ENCODE results near the gene MCC. TPM values are rescaled to one million over a fixed set of nuclear protein-coding genes. Genes with fewer than 3 reads are reported as not detected.

The MCC gene
- total RNA-seq, 1 experiment from 2014 or later = 7.1 TPM

- Histone ChIP-seq H3K9me2 (replicated peaks; ENCODE audit: low read length) (no peaks in the 10 kb centered on the region), H3K9ac (ENCODE audit: low read length) (no peak overlapping the region), H3K36me3 (ENCODE audit: low read depth, low read length) (no peaks in the 10 kb centered on the region), H3F3A (ENCODE audit: low read length, unreplicated experiment) (no peaks in the 10 kb centered on the region), H3K27ac (ENCODE audit: low read length) (no peak overlapping the region), H2AFZ (ENCODE audit: low read length) (no peak overlapping the region), H3K9me3 (ENCODE audit: low read length) (no peaks in the 10 kb centered on the region), H3K79me2 (ENCODE audit: low read length) (no peaks in the 10 kb centered on the region), H3K4me1 (ENCODE audit: insufficient read depth, low read length) (no peaks in the 10 kb centered on the region), H3K4me3 (ENCODE audit: low read length) (no peak overlapping the region), H3K27me3 (ENCODE audit: low read length) (no peaks in the 10 kb centered on the region), H3K4me2 (ENCODE audit: low read length) (no peak overlapping the region), H4K20me1 (ENCODE audit: low read length) (no peaks in the 10 kb centered on the region)
- no TSS peak for BruUV-seq (replicated peaks)
- TF ChIP-seq EZH2phosphoT487 (IDR thresholded peaks at IDR 0.05; ENCODE audit: borderline replicate concordance, low read length) = no peak
- TF ChIP-seq, protein P1, sequence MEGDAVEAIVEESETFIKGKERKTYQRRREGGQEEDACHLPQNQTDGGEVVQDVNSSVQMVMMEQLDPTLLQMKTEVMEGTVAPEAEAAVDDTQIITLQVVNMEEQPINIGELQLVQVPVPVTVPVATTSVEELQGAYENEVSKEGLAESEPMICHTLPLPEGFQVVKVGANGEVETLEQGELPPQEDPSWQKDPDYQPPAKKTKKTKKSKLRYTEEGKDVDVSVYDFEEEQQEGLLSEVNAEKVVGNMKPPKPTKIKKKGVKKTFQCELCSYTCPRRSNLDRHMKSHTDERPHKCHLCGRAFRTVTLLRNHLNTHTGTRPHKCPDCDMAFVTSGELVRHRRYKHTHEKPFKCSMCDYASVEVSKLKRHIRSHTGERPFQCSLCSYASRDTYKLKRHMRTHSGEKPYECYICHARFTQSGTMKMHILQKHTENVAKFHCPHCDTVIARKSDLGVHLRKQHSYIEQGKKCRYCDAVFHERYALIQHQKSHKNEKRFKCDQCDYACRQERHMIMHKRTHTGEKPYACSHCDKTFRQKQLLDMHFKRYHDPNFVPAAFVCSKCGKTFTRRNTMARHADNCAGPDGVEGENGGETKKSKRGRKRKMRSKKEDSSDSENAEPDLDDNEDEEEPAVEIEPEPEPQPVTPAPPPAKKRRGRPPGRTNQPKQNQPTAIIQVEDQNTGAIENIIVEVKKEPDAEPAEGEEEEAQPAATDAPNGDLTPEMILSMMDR (conservative IDR thresholded peaks at IDR 0.05; ENCODE audit: low read depth, low read length) = no peak
- no peak for TF ChIP-seq EZH2 (IDR thresholded peaks at IDR 0.05; ENCODE audit: low read length, unreplicated experiment)
- POLR2A ChIA-PET (ENCODE audit: unreplicated experiment) = no interaction called here
- intact Hi-C loops (cut with micrococcal nuclease) = no loop called here
- ATAC-seq (no peak), DNase-seq (no peak)
- CTCF ChIA-PET = no interaction called here
Measured at GRCh38 chr5:113145757-113146387, 342.4 kb downstream of the MCC start.

DNA sequence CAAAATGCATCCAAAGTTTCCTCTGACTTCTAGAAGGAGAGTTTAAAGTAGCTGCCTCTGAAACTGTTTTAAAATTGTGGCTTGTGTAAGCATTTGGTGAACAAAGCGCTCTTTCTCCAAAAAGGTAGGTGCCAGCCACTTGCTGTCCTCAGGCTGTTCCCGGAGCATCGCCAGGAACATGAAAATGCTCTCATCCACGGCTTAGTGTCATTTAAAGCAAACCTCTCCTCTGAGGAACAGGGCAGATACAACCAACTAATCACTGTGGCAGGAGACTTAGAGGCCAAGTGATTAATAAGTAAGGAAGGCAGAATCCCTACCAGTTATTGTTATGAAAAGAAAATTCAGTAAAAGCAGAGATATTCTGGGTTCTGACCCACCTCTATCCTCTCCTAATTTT lies 346.1 kb downstream of the MCC start:
- TF ChIP-seq, protein P1 (conservative IDR thresholded peaks at IDR 0.05; ENCODE audit: low read depth, low read length) = no peak
- TF ChIP-seq EZH2phosphoT487 (IDR thresholded peaks at IDR 0.05; ENCODE audit: borderline replicate concordance, low read length) (no peak), EZH2 (IDR thresholded peaks at IDR 0.05; ENCODE audit: low read length, unreplicated experiment) (no peak)
- ATAC-seq = no peak
- H3K9me2 ChIP-seq (replicated peaks; ENCODE audit: low read length) = no peaks in the 10 kb centered on the region
- no peak overlapping the region for H2AFZ ChIP-seq (ENCODE audit: low read length)
- no peak for DNase-seq
- H3K9me3 ChIP-seq (ENCODE audit: low read length) = no peaks in the 10 kb centered on the region
- no peaks in the 10 kb centered on the region for H3K27me3 ChIP-seq (ENCODE audit: low read length)
- no peak overlapping the region for H3K4me3 ChIP-seq (ENCODE audit: low read length)
- ChIA-PET POLR2A (ENCODE audit: unreplicated experiment) (no interaction called here), CTCF (no interaction called here)
- H3K9ac ChIP-seq (ENCODE audit: low read length) = no peak overlapping the region
- intact Hi-C loops (cut with micrococcal nuclease) = no loop called here
- H3F3A ChIP-seq (ENCODE audit: low read length, unreplicated experiment) = no peaks in the 10 kb centered on the region
- no peaks in the 10 kb centered on the region for H4K20me1 ChIP-seq (ENCODE audit: low read length)
- H3K79me2 ChIP-seq (ENCODE audit: low read length) = no peaks in the 10 kb centered on the region
- no TSS peak for BruUV-seq (replicated peaks)
- H3K27ac ChIP-seq (ENCODE audit: low read length) = no peak overlapping the region
- H3K36me3 ChIP-seq (ENCODE audit: low read depth, low read length) = no peaks in the 10 kb centered on the region
- no peak overlapping the region for H3K4me2 ChIP-seq (ENCODE audit: low read length)
- H3K4me1 ChIP-seq (ENCODE audit: insufficient read depth, low read length) = no peaks in the 10 kb centered on the region

GRCh38 chr5:113140837-113141671 lies 347.2 kb downstream of the MCC start:
- no peak overlapping the region for H3K27ac ChIP-seq (ENCODE audit: low read length)
- ChIA-PET POLR2A (ENCODE audit: unreplicated experiment) (no interaction called here), CTCF (no interaction called here)
- no peak overlapping the region for H3K9ac ChIP-seq (ENCODE audit: low read length)
- H2AFZ ChIP-seq (ENCODE audit: low read length) = no peak overlapping the region
- H3K79me2 ChIP-seq (ENCODE audit: low read length) = no peaks in the 10 kb centered on the region
- H3F3A ChIP-seq (ENCODE audit: low read length, unreplicated experiment) = no peaks in the 10 kb centered on the region
- intact Hi-C loops (cut with micrococcal nuclease) = no loop called here
- TF ChIP-seq, protein P1 (conservative IDR thresholded peaks at IDR 0.05; ENCODE audit: low read depth, low read length) = no peak
- TF ChIP-seq EZH2phosphoT487 (IDR thresholded peaks at IDR 0.05; ENCODE audit: borderline replicate concordance, low read length) = no peak
- H4K20me1 ChIP-seq (ENCODE audit: low read length) = no peaks in the 10 kb centered on the region
- no peaks in the 10 kb centered on the region for H3K4me1 ChIP-seq (ENCODE audit: insufficient read depth, low read length)
- H3K4me3 ChIP-seq (ENCODE audit: low read length) = no peak overlapping the region
- ATAC-seq (no peak), DNase-seq (peak; percentile 28)
- no peak overlapping the region for H3K4me2 ChIP-seq (ENCODE audit: low read length)
- H3K9me3 ChIP-seq (ENCODE audit: low read length) = no peaks in the 10 kb centered on the region
- no peaks in the 10 kb centered on the region for H3K9me2 ChIP-seq (replicated peaks; ENCODE audit: low read length)
- no peaks in the 10 kb centered on the region for H3K27me3 ChIP-seq (ENCODE audit: low read length)
- BruUV-seq (replicated peaks) = no TSS peak
- no peaks in the 10 kb centered on the region for H3K36me3 ChIP-seq (ENCODE audit: low read depth, low read length)

Measured in PC-3 (cell line).